ENCODE results near the gene STAC2. TPM values are rescaled to one million over a fixed set of nuclear protein-coding genes. Genes with fewer than 3 reads are reported as not detected.
"Not testable (repeated sequence)": the region's sequence is repeated elsewhere in the genome, so short reads cannot be mapped to it uniquely, and the experiment has no call there.

The STAC2 gene
- total and polyA plus RNA-seq, 9 of the 15 experiments (the other 6 are each of a cell fraction or from before 2014, with no cell fraction given), result not detected

DNA sequence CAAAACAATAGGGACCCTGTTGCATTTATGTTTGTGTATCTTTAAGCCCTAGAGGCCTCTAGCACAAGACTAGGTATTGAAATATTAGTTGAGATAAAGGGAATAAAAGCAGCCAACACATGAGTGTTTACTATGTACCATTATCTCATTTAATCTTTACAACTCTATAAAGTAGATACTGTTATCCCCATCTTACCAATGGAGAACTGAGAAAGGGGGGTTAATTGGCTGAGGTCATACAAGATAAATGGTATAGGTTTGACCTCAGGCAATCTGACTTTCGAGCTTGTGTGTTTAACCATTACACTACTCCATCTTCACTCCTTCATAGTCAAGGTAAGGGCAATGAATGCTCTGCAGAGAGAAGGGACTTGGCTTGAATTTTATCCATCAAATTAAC is 26.3 kb upstream of the STAC2 start:
- FAIRE-seq (no peak), ATAC-seq (no peak), DNase-seq (ENCODE audit: extremely low read depth in 1 of 4, low spot score in 3 of 4) (no peak)
- H3K4me2 ChIP-seq (ENCODE audit: insufficient read depth, low read length), result no peak overlapping the region
- no peaks in the 10 kb centered on the region; the same call in 2 of the 3 replicates for H3K36me3 ChIP-seq (ENCODE audit: control insufficient read depth, insufficient read depth, low read length)
- intact Hi-C loops (cut with micrococcal nuclease), result no loop called here
- WGBS (ENCODE audit: insufficient coverage, low coverage, missing lambda C conversion rate), result 45% methylated on average over 1 of the region's 1 CpG
- ChIA-PET POLR2A (interaction anchor here (0.8 to 1.4 kb wide), 2 partner anchors 9 to 13 kb away, joined by 3 to 4 read pairs; no protein-coding TSS in a partner anchor), CTCF (ENCODE audit: low intra/inter-chr PET ratio) (no interaction called here)
- no peaks in the 10 kb centered on the region for H3K4me1 ChIP-seq (replicated peaks in 1 of 2; ENCODE audit: control insufficient read depth in 2 of 2, insufficient read depth in 2 of 2, low read length in 2 of 2)
- H3K79me2 ChIP-seq (ENCODE audit: control insufficient read depth, insufficient read depth, low read length), result no peaks in the 10 kb centered on the region
- H3K9ac ChIP-seq (ENCODE audit: insufficient read depth in 1 of 2, low read depth in 2 of 2, low read length in 2 of 2), result no peak overlapping the region
- H2AFZ ChIP-seq (ENCODE audit: low read depth, low read length), result no peak overlapping the region
- H3K9me1 ChIP-seq (ENCODE audit: control insufficient read depth, insufficient read depth, low read length), result no peaks in the 10 kb centered on the region
- TF ChIP-seq NCOA6 (IDR thresholded peaks at IDR 0.05), result no peak
- BruUV-seq (replicated peaks), result no TSS peak
- no peak overlapping the region for H3K4me3 ChIP-seq
- in situ Hi-C loops (cut with MboI), result no loop called here
- no peaks in the 10 kb centered on the region for H4K20me1 ChIP-seq (replicated peaks; ENCODE audit: control insufficient read depth, insufficient read depth, low read length)
- no peaks in the 10 kb centered on the region for H3K27me3 ChIP-seq (ENCODE audit: control insufficient read depth in 2 of 2, insufficient read depth in 2 of 2, low read length in 2 of 2)
- no peaks in the 10 kb centered on the region for H3K9me3 ChIP-seq (replicated peaks; ENCODE audit: control insufficient read depth, insufficient read depth, low read depth, low read length)
- no peak overlapping the region for H3K27ac ChIP-seq (ENCODE audit: extremely low read depth, low read depth, low read length)

DNA sequence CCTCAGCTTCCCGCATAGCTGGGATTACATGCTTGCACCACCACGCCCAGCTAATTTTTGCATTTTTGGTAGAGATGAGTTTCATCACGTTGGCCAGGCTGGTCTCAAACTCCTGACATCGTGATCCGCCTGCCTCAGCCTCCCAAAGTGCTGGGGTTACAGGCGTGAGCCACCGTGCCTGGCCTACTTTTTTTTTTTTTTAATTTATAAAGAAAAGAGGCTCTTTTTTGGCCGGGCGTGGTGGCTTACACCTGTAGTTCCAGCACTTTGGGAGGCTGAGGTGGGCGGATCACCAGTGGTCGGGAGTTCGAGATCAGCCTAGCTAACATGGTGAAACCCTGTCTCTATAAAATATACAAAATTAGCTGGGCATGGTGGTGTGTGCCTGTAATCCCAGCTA is 24.3 kb upstream of the STAC2 start:
- 72% methylated on average over 12 of the region's 12 CpGs for WGBS (ENCODE audit: insufficient coverage, low coverage, missing lambda C conversion rate)
- H3K4me1 ChIP-seq (replicated peaks in 1 of 2; ENCODE audit: control insufficient read depth in 2 of 2, insufficient read depth in 2 of 2, low read length in 2 of 2); H3K9me3 ChIP-seq (replicated peaks; ENCODE audit: control insufficient read depth, insufficient read depth, low read depth, low read length); DNase-seq (ENCODE audit: extremely low read depth in 1 of 4, low spot score in 3 of 4); ATAC-seq; FAIRE-seq; H4K20me1 ChIP-seq (replicated peaks; ENCODE audit: control insufficient read depth, insufficient read depth, low read length); H3K9me1 ChIP-seq (ENCODE audit: control insufficient read depth, insufficient read depth, low read length); BruUV-seq (replicated peaks); H3K4me2 ChIP-seq (ENCODE audit: insufficient read depth, low read length); H2AFZ ChIP-seq (ENCODE audit: low read depth, low read length); H3K79me2 ChIP-seq (ENCODE audit: control insufficient read depth, insufficient read depth, low read length); POLR2A ChIA-PET; H3K27me3 ChIP-seq (ENCODE audit: control insufficient read depth in 2 of 2, insufficient read depth in 2 of 2, low read length in 2 of 2); in situ Hi-C loops (cut with MboI); H3K36me3 ChIP-seq (ENCODE audit: control insufficient read depth, insufficient read depth, low read length); intact Hi-C loops (cut with micrococcal nuclease); H3K4me3 ChIP-seq; H3K9ac ChIP-seq (ENCODE audit: insufficient read depth in 1 of 2, low read depth in 2 of 2, low read length in 2 of 2); H3K27ac ChIP-seq (ENCODE audit: extremely low read depth, low read depth, low read length): not testable (repeated sequence)
- CTCF ChIA-PET (ENCODE audit: low intra/inter-chr PET ratio), result interaction anchor here (0.8 kb wide), 1 partner anchor 818 kb away, joined by 3 read pairs; no protein-coding TSS in a partner anchor

All from K562 (cell line).